Panc1 (cell line): ENCODE results near the gene LOXL3. TPM values are rescaled to one million over a fixed set of nuclear protein-coding genes. Genes with fewer than 3 reads are reported as not detected.
A peak's percentile ranks its signal among the peaks of the same experiment; 100 is the strongest.

Source experiments
- ATAC-seq: fragments of 200-7000 bp; cut with Tn5 transposase; 2 replicates; pipeline ENCODE4 v1.9.1; 2020; ENCODE audit warnings: mild to moderate bottlenecking, moderate library complexity
- BruUV-seq: library from RNA; stranded (reverse); fragments of 400-500 nt; replicated peaks from 2 replicates; lab custom pipeline; 2021; lab: Mats Ljungman, UMichigan
- CTCF ChIA-PET: fragments of 300-600 bp; sonication (Branson Sonifier 250); formaldehyde crosslinking; loops from one replicate; lab custom pipeline; 2022; ENCODE audit warnings: antibody characterized with exemption; lab: Charles Lee
- POLR2A ChIA-PET: fragments of 300-600 bp; sonication (Branson Sonifier 250); formaldehyde crosslinking; loops from one replicate; lab custom pipeline; 2022; ENCODE audit warnings: antibody characterized with exemption; lab: Charles Lee
- DNase-seq: peaks from one replicate; pipeline ENCODE4 v3.0.0-alpha.2; 2010; ENCODE audit warnings: low read depth, low spot score
- H3K27ac ChIP-seq: 2 replicates; pipeline ENCODE4 v1.5.1; 2011; ENCODE audit warnings: mild to moderate bottlenecking, low read length, inconsistent platforms
- H3K27me3 ChIP-seq: fragments of 200-500 bp; sonication (Bioruptor generic); 2 replicates; pipeline ENCODE4 v1.6.0; 2014; ENCODE audit warnings: low read length, inconsistent platforms; ENCODE audit not compliant: control insufficient read depth, insufficient read depth
- H3K36me3 ChIP-seq: fragments of 200-500 bp; sonication (Bioruptor generic); 2 replicates; pipeline ENCODE4 v1.5.1; 2014; ENCODE audit warnings: inconsistent platforms, mild to moderate bottlenecking, low read length, moderate library complexity; ENCODE audit not compliant: control insufficient read depth, insufficient read depth
- H3K4me1 ChIP-seq: 2 replicates; pipeline ENCODE4 v1.5.1; 2011; ENCODE audit warnings: inconsistent platforms, mild to moderate bottlenecking, low read length, moderate library complexity; ENCODE audit not compliant: control insufficient read depth, insufficient read depth
- H3K4me3 ChIP-seq, 2 experiments: 2 replicates each; pipeline ENCODE4 v1.5.1; 2011 to 2012; ENCODE audit warnings: low read depth in 2 of 2, low read length in 2 of 2, mild to moderate bottlenecking in 2 of 2, inconsistent platforms in 1 of 2, moderate library complexity in 1 of 2
- H3K9me3 ChIP-seq: fragments of 200-500 bp; sonication (Bioruptor generic); 2 replicates; pipeline ENCODE4 v1.5.1; 2014; ENCODE audit warnings: low read depth, mild to moderate bottlenecking, inconsistent platforms, low read length, moderate library complexity; ENCODE audit not compliant: control insufficient read depth, insufficient read depth
- CTCF ChIP-seq: fragments of 450-650 bp; IDR thresholded peaks from 2 replicates; pipeline ENCODE4 v1.5.1; 2017; ENCODE audit warnings: mild to moderate bottlenecking
- POLR2AphosphoS5 ChIP-seq: IDR thresholded peaks from 2 replicates; pipeline ENCODE4 v1.6.1; 2012; ENCODE audit warnings: mild to moderate bottlenecking, low read depth, low read length, moderate library complexity
- REST ChIP-seq, 2 experiments: IDR thresholded peaks; 2 replicates each; pipeline ENCODE4 v1.6.1; 2011 to 2012; ENCODE audit warnings: low read depth in 2 of 2, control low read depth in 1 of 2, low read length in 1 of 2, mild to moderate bottlenecking in 1 of 2, moderate library complexity in 1 of 2; ENCODE audit not compliant: insufficient read depth in 1 of 2
- SIN3A ChIP-seq: IDR thresholded peaks from 2 replicates; pipeline ENCODE4 v1.6.1; 2012; ENCODE audit warnings: low read depth, mild to moderate bottlenecking, low read length, moderate library complexity, borderline replicate concordance; ENCODE audit not compliant: insufficient read depth
- TCF7L2 ChIP-seq: IDR thresholded peaks from 2 replicates; pipeline ENCODE4 v1.6.1; 2011; ENCODE audit warnings: mild to moderate bottlenecking, low read depth, low read length, inconsistent platforms
- in situ Hi-C: cut with HindIII; loops from 2 replicates; pipeline ENCODE4 v1.10.0; 2016; ENCODE audit warnings: low sequenced_read_pairs, low pct_unique_long_range_greater_than_20kb
- intact Hi-C: fragments of 100-400 bp; cut with micrococcal nuclease; formaldehyde crosslinking; loops from one replicate; pipeline ENCODE4 v1.10.0; 2022; ENCODE audit not compliant: unreplicated experiment
- total RNA-seq: library from RNA; stranded (reverse); gene quantifications from one replicate; pipeline ENCODE4 v1.2.1, GENCODE V29; 2021; ENCODE audit not compliant: unreplicated experiment

The LOXL3 gene
- total RNA-seq, 1 experiment from 2014 or later, result 1.0 TPM

GRCh38 chr2:74585406-74586185 is 31.9 kb upstream of the LOXL3 start:
- Histone ChIP-seq H3K9me3 (no peaks in the 10 kb centered on the region), H3K4me1 (no peaks in the 10 kb centered on the region), H3K27me3 (no peaks in the 10 kb centered on the region; the same call in 1 of the 2 replicates), H3K27ac (no peak overlapping the region), H3K4me3 (no peak overlapping the region), H3K36me3 (no peaks in the 10 kb centered on the region)
- in situ Hi-C loops, result no loop called here
- ChIA-PET POLR2A (no interaction called here), CTCF (no interaction called here)
- ATAC-seq, result no peak
- BruUV-seq, result no TSS peak
- DNase-seq, result no peak
- intact Hi-C loops, result loop anchor here (5.0 to 10.0 kb wide), 2 partner anchors 81 to 103 kb away; partner anchors contain the start of genes CCDC142, PCGF1 and TTC31
- TF ChIP-seq CTCF (peak; percentile 24; the same call in 1 of the 2 replicates), SIN3A (no peak)

GRCh38 chr2:74584088-74584645 is 30.4 kb upstream of the LOXL3 start:
- Histone ChIP-seq H3K9me3 (no peaks in the 10 kb centered on the region), H3K36me3 (no peaks in the 10 kb centered on the region), H3K27me3 (no peaks in the 10 kb centered on the region), H3K27ac (no peak overlapping the region), H3K4me1 (no peaks in the 10 kb centered on the region), H3K4me3 (no peak overlapping the region)
- no peak for DNase-seq
- no peak for ATAC-seq
- TF ChIP-seq REST (IDR thresholded peaks at IDR 0.05; ENCODE audit: insufficient read depth in 1 of 2, low read depth in 2 of 2, low read length in 1 of 2) (no peak), TCF7L2 (no peak), CTCF (no peak), POLR2AphosphoS5 (no peak), SIN3A (no peak)
- ChIA-PET POLR2A (no interaction called here), CTCF (interaction anchor here (0.6 kb wide), 1 partner anchor 81 kb away, joined by 7 read pairs; no protein-coding TSS in a partner anchor)
- no TSS peak for BruUV-seq
- intact Hi-C loops, result loop anchor here (10.0 kb wide), 1 partner anchor 79 kb away; the partner anchor contains the start of gene PCGF1
- in situ Hi-C loops, result no loop called here
